Endothelial cell of umbilical vein (primary cell): Measurements from ENCODE around the gene FBXO7.

ENCODE experiments used
- EZH2 ChIP-seq: IDR thresholded peaks from 2 replicates; pipeline ENCODE4 v1.6.1; 2012; ENCODE audit warnings: borderline replicate concordance, low read depth, mild to moderate bottlenecking, moderate library complexity, low read length, inconsistent platforms; ENCODE audit not compliant: severe bottlenecking
- FOS ChIP-seq: IDR thresholded peaks from 2 replicates; pipeline ENCODE4 v1.6.1; 2011; ENCODE audit warnings: mild to moderate bottlenecking, low read length, moderate library complexity, borderline replicate concordance; ENCODE audit not compliant: insufficient read depth
- JUN ChIP-seq: IDR thresholded peaks from 2 replicates; pipeline ENCODE4 v1.6.1; 2011; ENCODE audit warnings: borderline replicate concordance, low read depth; ENCODE audit not compliant: insufficient read length, insufficient read depth
- POLR2A ChIP-seq: IDR thresholded peaks from 2 replicates; pipeline ENCODE4 v1.6.1; 2012; ENCODE audit warnings: low read depth, mild to moderate bottlenecking, control low read depth, low read length
- POLR2AphosphoS5 ChIP-seq: IDR thresholded peaks from 2 replicates; pipeline ENCODE4 v1.6.1; 2012; ENCODE audit warnings: low read depth, mild to moderate bottlenecking, control low read depth, low read length, moderate library complexity; ENCODE audit not compliant: insufficient read depth
- TF ChIP-seq, protein P1 (sequence below), 2 donors: IDR thresholded peaks; 1 replicate in 1 of 2; 2 replicates in 1 of 2; pipeline ENCODE4 v1.5.1; 2011; ENCODE audit warnings: low read length in 2 of 2, mild to moderate bottlenecking in 2 of 2, moderate library complexity in 2 of 2, control low read depth in 1 of 2, inconsistent platforms in 1 of 2, low read depth in 1 of 2; ENCODE audit not compliant: insufficient read depth in 1 of 2; ENCODE audit errors: extremely low read depth in 1 of 2

- TF ChIP-seq, protein P1, sequence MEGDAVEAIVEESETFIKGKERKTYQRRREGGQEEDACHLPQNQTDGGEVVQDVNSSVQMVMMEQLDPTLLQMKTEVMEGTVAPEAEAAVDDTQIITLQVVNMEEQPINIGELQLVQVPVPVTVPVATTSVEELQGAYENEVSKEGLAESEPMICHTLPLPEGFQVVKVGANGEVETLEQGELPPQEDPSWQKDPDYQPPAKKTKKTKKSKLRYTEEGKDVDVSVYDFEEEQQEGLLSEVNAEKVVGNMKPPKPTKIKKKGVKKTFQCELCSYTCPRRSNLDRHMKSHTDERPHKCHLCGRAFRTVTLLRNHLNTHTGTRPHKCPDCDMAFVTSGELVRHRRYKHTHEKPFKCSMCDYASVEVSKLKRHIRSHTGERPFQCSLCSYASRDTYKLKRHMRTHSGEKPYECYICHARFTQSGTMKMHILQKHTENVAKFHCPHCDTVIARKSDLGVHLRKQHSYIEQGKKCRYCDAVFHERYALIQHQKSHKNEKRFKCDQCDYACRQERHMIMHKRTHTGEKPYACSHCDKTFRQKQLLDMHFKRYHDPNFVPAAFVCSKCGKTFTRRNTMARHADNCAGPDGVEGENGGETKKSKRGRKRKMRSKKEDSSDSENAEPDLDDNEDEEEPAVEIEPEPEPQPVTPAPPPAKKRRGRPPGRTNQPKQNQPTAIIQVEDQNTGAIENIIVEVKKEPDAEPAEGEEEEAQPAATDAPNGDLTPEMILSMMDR (IDR thresholded peaks at IDR 0.05; ENCODE audit: extremely low read depth in 1 of 2, insufficient read depth in 1 of 2, low read depth in 1 of 2, low read length in 2 of 2) = peak in 1 of 2 donors; percentile 66
- TF ChIP-seq JUN (no peak), FOS (peak; percentile 76), POLR2A (peak; percentile 20), EZH2 (no peak), POLR2AphosphoS5 (peak; percentile 71)
These were observed at the start of gene FBXO7 for GRCh38 chr22:32474635-32475467.
